NCI-H446 treated with DMSO at 0.1 percent for 48 hours (cell line): ENCODE data around the gene LYVE1.

Experiments used
- DNase-seq: peaks from one replicate; lab custom pipeline; 2025; lab: John Stamatoyannopoulos, UW

The LYVE1 gene

GRCh38 chr11:10591741-10592140 is 23.3 kb upstream of the LYVE1 start:
- no peak for DNase-seq

GRCh38 chr11:10590218-10590915 is 21.9 kb upstream of the LYVE1 start:
- no peak for DNase-seq

GRCh38 chr11:10588904-10589303 is 20.4 kb upstream of the LYVE1 start:
- no peak for DNase-seq

GRCh38 chr11:10587995-10588394 is 19.5 kb upstream of the LYVE1 start:
- no peak for DNase-seq

GRCh38 chr11:10587388-10587787 is 18.9 kb upstream of the LYVE1 start:
- DNase-seq = no peak

- no peak for DNase-seq
Measured at GRCh38 chr11:10584071-10584501, 15.6 kb upstream of the LYVE1 start.

GRCh38 chr11:10581481-10582019 is 13.1 kb upstream of the LYVE1 start:
- DNase-seq = no peak

- no peak for DNase-seq
Measured at GRCh38 chr11:10580623-10581022, 12.2 kb upstream of the LYVE1 start.

GRCh38 chr11:10579700-10580099 is 11.2 kb upstream of the LYVE1 start:
- no peak for DNase-seq

GRCh38 chr11:10576035-10576398 is 7.6 kb upstream of the LYVE1 start:
- no peak for DNase-seq

- DNase-seq = no peak
Measured at GRCh38 chr11:10575346-10576034, 7.0 kb upstream of the LYVE1 start.

- DNase-seq = no peak
Measured at GRCh38 chr11:10573556-10573955, 5.1 kb upstream of the LYVE1 start.

- no peak for DNase-seq
Measured at GRCh38 chr11:10573028-10573427, 4.6 kb upstream of the LYVE1 start.

GRCh38 chr11:10572533-10572932 is 4.1 kb upstream of the LYVE1 start:
- DNase-seq = no peak

- no peak for DNase-seq
Measured at GRCh38 chr11:10567446-10567845, 1.0 kb downstream of the LYVE1 start.

- no peak for DNase-seq
Measured at GRCh38 chr11:10566257-10566957, 2.1 kb downstream of the LYVE1 start.

- no peak for DNase-seq
Measured at GRCh38 chr11:10565493-10565892, 3.0 kb downstream of the LYVE1 start.

- no peak for DNase-seq
Measured at GRCh38 chr11:10564696-10565318, 3.7 kb downstream of the LYVE1 start.

- DNase-seq = no peak
Measured at GRCh38 chr11:10564030-10564429, 4.4 kb downstream of the LYVE1 start.

- no peak for DNase-seq
Measured at GRCh38 chr11:10561947-10562346, 6.5 kb downstream of the LYVE1 start.

GRCh38 chr11:10561043-10561818 is 7.2 kb downstream of the LYVE1 start:
- no peak for DNase-seq

GRCh38 chr11:10558288-10558687 is 10.2 kb downstream of the LYVE1 start:
- no peak for DNase-seq
